Measurements from ENCODE around the gene ZNF679. TPM values are rescaled to one million over a fixed set of nuclear protein-coding genes. Genes with fewer than 3 reads are reported as not detected.

ZNF679 gene
- total and polyA plus RNA-seq, 2 donors (not counting 1 experiment from before 2014, with no cell fraction given), result not detected

DNA sequence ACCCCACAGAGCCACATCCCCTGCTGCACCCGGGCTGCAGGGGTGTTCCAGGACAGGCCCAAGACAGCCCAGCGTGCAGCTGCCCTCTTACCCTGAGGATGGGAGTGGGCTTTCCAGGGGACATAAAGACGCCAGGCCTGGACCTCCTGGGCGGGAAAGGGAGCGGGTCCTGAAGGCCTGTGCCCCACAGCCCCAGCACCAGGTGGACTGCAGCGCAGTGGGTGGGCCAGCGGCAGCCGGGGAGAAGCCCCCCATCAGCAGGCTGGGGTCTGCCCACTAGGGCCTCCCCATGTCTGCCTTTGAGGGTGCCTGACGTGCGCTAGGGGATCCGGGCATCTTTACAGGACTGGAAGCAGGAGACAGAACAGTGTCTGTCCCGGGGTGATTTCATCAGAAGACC is 43.9 kb upstream of the ZNF679 start:
- H3K27me3 ChIP-seq (ENCODE audit: control insufficient read depth, insufficient read depth, low read length), result no peaks in the 10 kb centered on the region
- no peaks in the 10 kb centered on the region for H3K79me2 ChIP-seq (ENCODE audit: control insufficient read depth, insufficient read depth, low read length)
- no peaks in the 10 kb centered on the region for H4K20me1 ChIP-seq (ENCODE audit: control insufficient read depth, extremely low read depth, insufficient read depth, low read length)
- no peak for TF ChIP-seq EZH2 (IDR thresholded peaks at IDR 0.05; ENCODE audit: low read length, missing control alignments)
- TF ChIP-seq, protein P1, sequence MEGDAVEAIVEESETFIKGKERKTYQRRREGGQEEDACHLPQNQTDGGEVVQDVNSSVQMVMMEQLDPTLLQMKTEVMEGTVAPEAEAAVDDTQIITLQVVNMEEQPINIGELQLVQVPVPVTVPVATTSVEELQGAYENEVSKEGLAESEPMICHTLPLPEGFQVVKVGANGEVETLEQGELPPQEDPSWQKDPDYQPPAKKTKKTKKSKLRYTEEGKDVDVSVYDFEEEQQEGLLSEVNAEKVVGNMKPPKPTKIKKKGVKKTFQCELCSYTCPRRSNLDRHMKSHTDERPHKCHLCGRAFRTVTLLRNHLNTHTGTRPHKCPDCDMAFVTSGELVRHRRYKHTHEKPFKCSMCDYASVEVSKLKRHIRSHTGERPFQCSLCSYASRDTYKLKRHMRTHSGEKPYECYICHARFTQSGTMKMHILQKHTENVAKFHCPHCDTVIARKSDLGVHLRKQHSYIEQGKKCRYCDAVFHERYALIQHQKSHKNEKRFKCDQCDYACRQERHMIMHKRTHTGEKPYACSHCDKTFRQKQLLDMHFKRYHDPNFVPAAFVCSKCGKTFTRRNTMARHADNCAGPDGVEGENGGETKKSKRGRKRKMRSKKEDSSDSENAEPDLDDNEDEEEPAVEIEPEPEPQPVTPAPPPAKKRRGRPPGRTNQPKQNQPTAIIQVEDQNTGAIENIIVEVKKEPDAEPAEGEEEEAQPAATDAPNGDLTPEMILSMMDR (conservative IDR thresholded peaks at IDR 0.05 in 1 of 2, IDR thresholded peaks at IDR 0.05 in 1 of 2; ENCODE audit: low read depth in 1 of 2, low read length in 2 of 2), result no peak
- H3K36me3 ChIP-seq (ENCODE audit: control insufficient read depth, insufficient read depth, low read length), result no peaks in the 10 kb centered on the region
- H3K4me3 ChIP-seq (replicated peaks in 1 of 4; ENCODE audit: control extremely low read depth in 1 of 4, insufficient read depth in 1 of 4, low read depth in 3 of 4, low read length in 4 of 4), result no peak overlapping the region
- H3K4me2 ChIP-seq (ENCODE audit: extremely low read depth, insufficient read depth, low read length), result no peak overlapping the region
- no peak overlapping the region for H3K9ac ChIP-seq (ENCODE audit: insufficient read depth, low read length)
- no peaks in the 10 kb centered on the region for H3K4me1 ChIP-seq (ENCODE audit: control insufficient read depth, extremely low read depth, insufficient read depth, low read length)
- H3K27ac ChIP-seq (ENCODE audit: insufficient read depth, low read length), result no peak overlapping the region
- no peak overlapping the region for H2AFZ ChIP-seq (ENCODE audit: low read length)
- H3K9me3 ChIP-seq (ENCODE audit: control insufficient read depth, insufficient read depth, low read depth, low read length), result no peaks in the 10 kb centered on the region
- no peak for DNase-seq (ENCODE audit: low read depth in 2 of 2)

DNA sequence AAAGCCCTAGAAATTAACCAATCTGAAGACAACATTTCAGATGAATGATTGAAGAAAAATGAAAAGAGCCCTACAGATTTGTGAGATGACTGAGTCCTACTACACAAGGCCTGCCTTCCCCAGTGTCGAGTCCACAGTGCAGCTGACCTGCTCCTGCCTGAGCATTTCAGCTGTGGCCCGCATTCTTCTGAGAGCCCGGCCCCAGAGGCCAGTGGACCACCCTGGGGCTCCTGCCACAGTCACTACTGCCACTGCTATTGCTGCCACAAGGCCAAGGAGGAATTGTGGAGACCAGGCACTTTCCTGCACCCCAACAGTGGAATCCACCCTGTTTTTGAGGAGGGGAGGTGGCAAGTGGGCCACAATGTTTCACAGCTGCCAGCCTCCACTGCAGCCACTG is 40.9 kb upstream of the ZNF679 start:
- TF ChIP-seq, protein P1 (conservative IDR thresholded peaks at IDR 0.05 in 1 of 2, IDR thresholded peaks at IDR 0.05 in 1 of 2; ENCODE audit: low read depth in 1 of 2, low read length in 2 of 2), result no peak
- TF ChIP-seq EZH2 (IDR thresholded peaks at IDR 0.05; ENCODE audit: low read length, missing control alignments), result no peak

DNA sequence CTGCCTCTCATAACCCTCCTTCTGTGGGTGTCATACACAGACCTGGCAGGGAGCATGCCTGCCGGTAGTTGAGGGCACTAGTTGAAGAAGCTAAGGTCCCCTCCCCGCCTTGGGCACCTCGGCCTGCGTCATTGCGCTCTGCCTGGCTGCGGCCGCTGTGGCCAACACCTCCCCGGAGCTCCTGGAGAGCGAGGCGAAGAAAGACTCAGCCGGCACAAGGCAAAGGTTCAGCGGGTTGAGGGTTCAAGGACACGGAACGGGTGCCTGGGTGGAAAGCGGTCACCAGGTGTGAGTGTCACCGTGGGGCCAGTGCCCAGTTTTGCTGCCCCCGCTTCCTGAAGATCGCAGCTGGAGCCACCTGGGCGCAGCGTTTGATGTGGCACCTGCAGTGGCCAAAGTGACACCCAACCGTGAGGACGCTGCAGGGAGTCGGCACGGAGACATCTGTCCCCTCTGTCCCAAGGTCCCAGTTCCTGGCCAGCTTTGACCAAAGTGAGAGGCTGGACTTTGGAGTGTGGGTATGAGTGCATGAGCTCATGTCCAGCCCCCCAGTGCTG is 36.0 kb upstream of the ZNF679 start:
- TF ChIP-seq EZH2 (IDR thresholded peaks at IDR 0.05; ENCODE audit: low read length, missing control alignments), result no peak
- TF ChIP-seq, protein P1 (conservative IDR thresholded peaks at IDR 0.05 in 1 of 2, IDR thresholded peaks at IDR 0.05 in 1 of 2; ENCODE audit: low read depth in 1 of 2, low read length in 2 of 2), result no peak
- H3K4me3 ChIP-seq (replicated peaks in 1 of 4; ENCODE audit: control extremely low read depth in 1 of 4, insufficient read depth in 1 of 4, low read depth in 3 of 4, low read length in 4 of 4), result no peak overlapping the region
- no peaks in the 10 kb centered on the region for H3K79me2 ChIP-seq (ENCODE audit: control insufficient read depth, insufficient read depth, low read length)
- H3K27me3 ChIP-seq (ENCODE audit: control insufficient read depth, insufficient read depth, low read length), result no peaks in the 10 kb centered on the region
- no peak for DNase-seq (ENCODE audit: low read depth in 2 of 2)
- no peaks in the 10 kb centered on the region for H4K20me1 ChIP-seq (ENCODE audit: control insufficient read depth, extremely low read depth, insufficient read depth, low read length)
- H3K9ac ChIP-seq (ENCODE audit: insufficient read depth, low read length), result no peak overlapping the region
- H2AFZ ChIP-seq (ENCODE audit: low read length), result no peak overlapping the region
- no peak overlapping the region for H3K4me2 ChIP-seq (ENCODE audit: extremely low read depth, insufficient read depth, low read length)
- H3K9me3 ChIP-seq (ENCODE audit: control insufficient read depth, insufficient read depth, low read depth, low read length), result no peaks in the 10 kb centered on the region
- no peaks in the 10 kb centered on the region for H3K4me1 ChIP-seq (ENCODE audit: control insufficient read depth, extremely low read depth, insufficient read depth, low read length)
- H3K36me3 ChIP-seq (ENCODE audit: control insufficient read depth, insufficient read depth, low read length), result no peaks in the 10 kb centered on the region
- no peak overlapping the region for H3K27ac ChIP-seq (ENCODE audit: insufficient read depth, low read length)

More for the DNA sequence above, 40.9 kb upstream of the ZNF679 start:
- DNase-seq (ENCODE audit: low read depth in 2 of 2), result no peak
- no peak overlapping the region for H3K9ac ChIP-seq (ENCODE audit: insufficient read depth, low read length)
- no peak overlapping the region for H3K4me3 ChIP-seq (replicated peaks in 1 of 4; ENCODE audit: control extremely low read depth in 1 of 4, insufficient read depth in 1 of 4, low read depth in 3 of 4, low read length in 4 of 4)
- H3K9me3 ChIP-seq (ENCODE audit: control insufficient read depth, insufficient read depth, low read depth, low read length), result no peaks in the 10 kb centered on the region
- H3K4me2 ChIP-seq (ENCODE audit: extremely low read depth, insufficient read depth, low read length), result no peak overlapping the region
- no peaks in the 10 kb centered on the region for H3K27me3 ChIP-seq (ENCODE audit: control insufficient read depth, insufficient read depth, low read length)
- H3K4me1 ChIP-seq (ENCODE audit: control insufficient read depth, extremely low read depth, insufficient read depth, low read length), result no peaks in the 10 kb centered on the region
- H4K20me1 ChIP-seq (ENCODE audit: control insufficient read depth, extremely low read depth, insufficient read depth, low read length), result no peaks in the 10 kb centered on the region
- H3K36me3 ChIP-seq (ENCODE audit: control insufficient read depth, insufficient read depth, low read length), result no peaks in the 10 kb centered on the region
- no peaks in the 10 kb centered on the region for H3K79me2 ChIP-seq (ENCODE audit: control insufficient read depth, insufficient read depth, low read length)
- H2AFZ ChIP-seq (ENCODE audit: low read length), result no peak overlapping the region
- H3K27ac ChIP-seq (ENCODE audit: insufficient read depth, low read length), result no peak overlapping the region
